Measurements from ENCODE around the gene AKAP9.
"Not testable (repeated sequence)": the region's sequence is repeated elsewhere in the genome, so short reads cannot be mapped to it uniquely, and the experiment has no call there.

The AKAP9 gene

GRCh38 chr7:92071032-92071431 lies 130.4 kb downstream of the AKAP9 start:
- no peaks in the 10 kb centered on the region for H3K9me3 ChIP-seq (ENCODE audit: low read length)
- H3K4me3 ChIP-seq (ENCODE audit: low read depth in 1 of 2, low read length in 2 of 2) = no peak overlapping the region
- no peak overlapping the region for H3K27ac ChIP-seq (ENCODE audit: low read depth, low read length)
- H3K36me3 ChIP-seq (ENCODE audit: insufficient read depth, low read length) = peaks cover 28% of the 10 kb centered on the region
- no peaks in the 10 kb centered on the region for H3K4me1 ChIP-seq (ENCODE audit: insufficient read depth, low read length)
- H3K9ac ChIP-seq (ENCODE audit: low read length) = no peak overlapping the region
- H3K27me3 ChIP-seq (ENCODE audit: control insufficient read depth in 1 of 2, insufficient read depth in 2 of 2, low read length in 2 of 2) = no peaks in the 10 kb centered on the region

DNA sequence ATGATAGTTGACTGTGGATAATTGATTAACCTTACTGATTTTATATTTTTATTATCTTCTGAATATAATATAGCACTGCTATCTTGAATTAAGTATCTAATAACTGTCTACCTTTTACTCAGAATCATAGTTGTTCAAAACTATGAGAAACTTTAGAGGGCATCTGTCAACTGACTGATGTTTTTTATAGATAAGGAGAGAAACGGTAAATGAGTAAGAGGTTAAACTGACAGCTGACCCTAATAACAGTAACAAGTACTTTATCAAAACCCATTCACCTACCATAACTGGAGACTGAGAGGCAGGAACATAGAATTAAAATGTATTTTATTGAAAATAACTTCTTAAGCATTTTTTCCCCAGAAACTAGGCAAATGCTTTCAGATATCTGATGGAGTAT lies 131.5 kb downstream of the AKAP9 start:
- Histone ChIP-seq H3K27me3 (ENCODE audit: control insufficient read depth in 1 of 2, insufficient read depth in 2 of 2, low read length in 2 of 2) (no peaks in the 10 kb centered on the region), H3K27ac (ENCODE audit: low read depth, low read length) (no peak overlapping the region), H3K4me1 (ENCODE audit: insufficient read depth, low read length) (no peaks in the 10 kb centered on the region), H3K4me3 (ENCODE audit: low read depth in 1 of 2, low read length in 2 of 2) (no peak overlapping the region), H3K36me3 (ENCODE audit: insufficient read depth, low read length) (peaks cover 28% of the 10 kb centered on the region), H3K9me3 (ENCODE audit: low read length) (no peaks in the 10 kb centered on the region), H3K9ac (ENCODE audit: low read length) (no peak overlapping the region)

DNA sequence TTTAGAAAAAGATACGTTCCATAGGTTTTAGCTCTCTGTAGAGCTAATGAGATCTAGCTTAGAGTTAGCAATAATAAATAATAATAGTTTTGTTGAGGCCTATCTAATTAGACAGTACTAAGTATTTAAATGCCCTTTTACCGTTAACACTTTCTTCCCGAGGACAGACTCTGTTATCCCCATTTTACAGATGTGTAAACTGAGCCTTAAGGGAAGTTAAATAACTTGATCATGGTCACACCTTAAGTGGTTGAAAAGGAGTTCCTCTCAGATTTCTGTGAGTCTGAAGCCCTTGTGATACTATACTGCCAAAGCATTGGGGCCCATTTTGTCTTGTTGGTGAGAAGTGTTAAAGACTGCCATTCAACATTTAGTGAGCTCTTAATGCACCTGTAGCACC lies 132.0 kb downstream of the AKAP9 start:
- Histone ChIP-seq H3K4me3 (ENCODE audit: low read depth in 1 of 2, low read length in 2 of 2) (no peak overlapping the region), H3K27me3 (ENCODE audit: control insufficient read depth in 1 of 2, insufficient read depth in 2 of 2, low read length in 2 of 2) (no peaks in the 10 kb centered on the region), H3K9ac (ENCODE audit: low read length) (no peak overlapping the region), H3K27ac (ENCODE audit: low read depth, low read length) (no peak overlapping the region), H3K4me1 (ENCODE audit: insufficient read depth, low read length) (no peaks in the 10 kb centered on the region), H3K9me3 (ENCODE audit: low read length) (no peaks in the 10 kb centered on the region), H3K36me3 (ENCODE audit: insufficient read depth, low read length) (peaks cover 22% of the 10 kb centered on the region)

- no peak overlapping the region for H3K9ac ChIP-seq (ENCODE audit: low read length)
- H3K4me1 ChIP-seq (ENCODE audit: insufficient read depth, low read length) = no peaks in the 10 kb centered on the region
- peaks cover 15% of the 10 kb centered on the region for H3K36me3 ChIP-seq (ENCODE audit: insufficient read depth, low read length)
- H3K9me3 ChIP-seq (ENCODE audit: low read length) = no peaks in the 10 kb centered on the region
- no peak overlapping the region for H3K27ac ChIP-seq (ENCODE audit: low read depth, low read length)
- H3K27me3 ChIP-seq (ENCODE audit: control insufficient read depth in 1 of 2, insufficient read depth in 2 of 2, low read length in 2 of 2) = no peaks in the 10 kb centered on the region
- no peak overlapping the region for H3K4me3 ChIP-seq (ENCODE audit: low read depth in 1 of 2, low read length in 2 of 2)
Measured at GRCh38 chr7:92075455-92076158, 134.9 kb downstream of the AKAP9 start.

GRCh38 chr7:92076509-92076908 lies 135.8 kb downstream of the AKAP9 start:
- H3K27me3 ChIP-seq (ENCODE audit: control insufficient read depth in 1 of 2, insufficient read depth in 2 of 2, low read length in 2 of 2) = no peaks in the 10 kb centered on the region
- H3K4me3 ChIP-seq (ENCODE audit: low read depth in 1 of 2, low read length in 2 of 2) = no peak overlapping the region
- H3K36me3 ChIP-seq (ENCODE audit: insufficient read depth, low read length) = peaks cover 15% of the 10 kb centered on the region
- no peak overlapping the region for H3K9ac ChIP-seq (ENCODE audit: low read length)
- no peak overlapping the region for H3K27ac ChIP-seq (ENCODE audit: low read depth, low read length)
- no peaks in the 10 kb centered on the region for H3K9me3 ChIP-seq (ENCODE audit: low read length)
- H3K4me1 ChIP-seq (ENCODE audit: insufficient read depth, low read length) = no peaks in the 10 kb centered on the region

GRCh38 chr7:92083922-92084321 lies 143.3 kb downstream of the AKAP9 start:
- H3K27me3 ChIP-seq (ENCODE audit: control insufficient read depth in 1 of 2, insufficient read depth in 2 of 2, low read length in 2 of 2); H3K9ac ChIP-seq (ENCODE audit: low read length); H3K4me1 ChIP-seq (ENCODE audit: insufficient read depth, low read length); H3K27ac ChIP-seq (ENCODE audit: low read depth, low read length); H3K9me3 ChIP-seq (ENCODE audit: low read length); H3K4me3 ChIP-seq (ENCODE audit: low read depth in 1 of 2, low read length in 2 of 2): not testable (repeated sequence)
- H3K36me3 ChIP-seq (ENCODE audit: insufficient read depth, low read length) = peaks cover 35% of the 10 kb centered on the region

GRCh38 chr7:92088266-92088665 lies 147.6 kb downstream of the AKAP9 start:
- no peaks in the 10 kb centered on the region for H3K27me3 ChIP-seq (ENCODE audit: control insufficient read depth in 1 of 2, insufficient read depth in 2 of 2, low read length in 2 of 2)
- H3K36me3 ChIP-seq (ENCODE audit: insufficient read depth, low read length) = peaks cover 57% of the 10 kb centered on the region
- H3K9ac ChIP-seq (ENCODE audit: low read length) = no peak overlapping the region
- H3K27ac ChIP-seq (ENCODE audit: low read depth, low read length) = no peak overlapping the region
- no peaks in the 10 kb centered on the region for H3K4me1 ChIP-seq (ENCODE audit: insufficient read depth, low read length)
- no peak overlapping the region for H3K4me3 ChIP-seq (ENCODE audit: low read depth in 1 of 2, low read length in 2 of 2)
- H3K9me3 ChIP-seq (ENCODE audit: low read length) = no peaks in the 10 kb centered on the region

DNA sequence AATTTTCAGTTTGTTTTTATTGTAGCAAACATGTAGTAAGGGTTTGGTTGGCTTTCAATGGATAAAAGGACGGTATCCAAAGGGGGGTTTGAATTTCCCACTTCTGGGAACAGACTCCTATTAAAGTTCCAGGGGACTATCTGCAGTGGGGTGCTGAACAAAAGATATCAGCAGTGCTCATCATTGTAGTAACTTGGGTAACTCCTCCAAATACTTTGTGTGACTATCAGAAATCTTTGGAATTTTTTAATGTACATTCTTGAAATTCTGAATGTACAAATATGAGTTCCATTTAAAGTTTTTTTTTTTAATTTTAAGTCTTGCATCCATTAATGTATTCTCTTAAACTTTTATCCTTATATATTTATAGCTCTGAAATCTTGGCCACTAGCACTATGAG lies 151.5 kb downstream of the AKAP9 start:
- Histone ChIP-seq H3K27ac (ENCODE audit: low read depth, low read length) (no peak overlapping the region), H3K9me3 (ENCODE audit: low read length) (no peaks in the 10 kb centered on the region), H3K27me3 (ENCODE audit: control insufficient read depth in 1 of 2, insufficient read depth in 2 of 2, low read length in 2 of 2) (no peaks in the 10 kb centered on the region), H3K4me1 (ENCODE audit: insufficient read depth, low read length) (no peaks in the 10 kb centered on the region), H3K36me3 (ENCODE audit: insufficient read depth, low read length) (peaks cover 49% of the 10 kb centered on the region), H3K4me3 (ENCODE audit: low read depth in 1 of 2, low read length in 2 of 2) (no peak overlapping the region), H3K9ac (ENCODE audit: low read length) (no peak overlapping the region)

GRCh38 chr7:92095380-92095779 lies 154.7 kb downstream of the AKAP9 start:
- peaks cover 63% of the 10 kb centered on the region for H3K36me3 ChIP-seq (ENCODE audit: insufficient read depth, low read length)
- no peak overlapping the region for H3K4me3 ChIP-seq (ENCODE audit: low read depth in 1 of 2, low read length in 2 of 2)
- no peaks in the 10 kb centered on the region for H3K4me1 ChIP-seq (ENCODE audit: insufficient read depth, low read length)
- no peaks in the 10 kb centered on the region for H3K27me3 ChIP-seq (ENCODE audit: control insufficient read depth in 1 of 2, insufficient read depth in 2 of 2, low read length in 2 of 2)
- no peak overlapping the region for H3K9ac ChIP-seq (ENCODE audit: low read length)
- no peaks in the 10 kb centered on the region for H3K9me3 ChIP-seq (ENCODE audit: low read length)
- H3K27ac ChIP-seq (ENCODE audit: low read depth, low read length) = no peak overlapping the region

DNA sequence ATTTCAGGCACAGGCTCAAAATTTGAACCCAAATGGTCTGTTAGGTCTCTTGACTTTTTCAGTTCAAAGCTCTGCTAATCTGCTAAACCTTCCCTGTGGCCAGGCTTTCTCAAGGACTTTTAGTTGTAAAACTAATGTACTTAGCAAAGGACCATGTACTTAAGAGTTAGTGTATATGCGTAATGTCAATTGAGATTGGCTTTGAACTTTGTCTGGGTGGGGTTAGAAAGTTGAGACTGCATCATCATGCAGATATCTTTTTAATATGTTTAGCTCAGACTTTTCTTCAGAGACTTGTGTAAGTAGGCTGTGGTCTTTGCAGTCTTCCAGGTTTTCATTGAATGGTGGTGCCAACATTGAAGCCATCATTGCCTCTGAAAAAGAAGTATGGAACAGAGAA lies 159.9 kb downstream of the AKAP9 start:
- H3K4me1 ChIP-seq (ENCODE audit: insufficient read depth, low read length) = no peaks in the 10 kb centered on the region
- no peak overlapping the region for H3K9ac ChIP-seq (ENCODE audit: low read length)
- no peaks in the 10 kb centered on the region for H3K9me3 ChIP-seq (ENCODE audit: low read length)
- H3K4me3 ChIP-seq (ENCODE audit: low read depth in 1 of 2, low read length in 2 of 2) = no peak overlapping the region
- H3K27ac ChIP-seq (ENCODE audit: low read depth, low read length) = no peak overlapping the region
- peaks cover 66% of the 10 kb centered on the region for H3K36me3 ChIP-seq (ENCODE audit: insufficient read depth, low read length)
- no peaks in the 10 kb centered on the region for H3K27me3 ChIP-seq (ENCODE audit: control insufficient read depth in 1 of 2, insufficient read depth in 2 of 2, low read length in 2 of 2)

DNA sequence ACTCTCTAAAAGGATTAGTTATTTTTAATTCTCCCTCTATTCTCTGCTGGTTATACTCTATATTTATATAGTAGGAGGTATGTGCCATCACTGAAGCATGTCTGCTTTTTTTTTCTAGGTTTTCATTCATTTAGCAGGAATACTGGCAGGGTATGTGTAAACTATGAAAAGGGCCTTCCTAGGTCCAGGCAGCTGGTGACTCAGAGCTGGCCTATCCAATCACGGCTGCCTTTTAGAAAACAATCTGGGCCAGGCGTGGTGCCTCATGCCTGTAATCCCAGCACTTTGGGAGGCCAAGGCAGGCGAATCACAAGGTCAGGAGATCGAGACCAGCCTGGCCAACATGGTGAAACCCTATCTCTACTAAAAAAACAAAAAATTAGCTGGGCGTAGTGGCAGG lies 162.2 kb downstream of the AKAP9 start:
- not testable (repeated sequence) for H3K27ac ChIP-seq (ENCODE audit: low read depth, low read length); H3K9ac ChIP-seq (ENCODE audit: low read length); H3K9me3 ChIP-seq (ENCODE audit: low read length); H3K4me3 ChIP-seq (ENCODE audit: low read depth in 1 of 2, low read length in 2 of 2); H3K27me3 ChIP-seq (ENCODE audit: control insufficient read depth in 1 of 2, insufficient read depth in 2 of 2, low read length in 2 of 2); H3K4me1 ChIP-seq (ENCODE audit: insufficient read depth, low read length)
- peaks cover 65% of the 10 kb centered on the region for H3K36me3 ChIP-seq (ENCODE audit: insufficient read depth, low read length)

DNA sequence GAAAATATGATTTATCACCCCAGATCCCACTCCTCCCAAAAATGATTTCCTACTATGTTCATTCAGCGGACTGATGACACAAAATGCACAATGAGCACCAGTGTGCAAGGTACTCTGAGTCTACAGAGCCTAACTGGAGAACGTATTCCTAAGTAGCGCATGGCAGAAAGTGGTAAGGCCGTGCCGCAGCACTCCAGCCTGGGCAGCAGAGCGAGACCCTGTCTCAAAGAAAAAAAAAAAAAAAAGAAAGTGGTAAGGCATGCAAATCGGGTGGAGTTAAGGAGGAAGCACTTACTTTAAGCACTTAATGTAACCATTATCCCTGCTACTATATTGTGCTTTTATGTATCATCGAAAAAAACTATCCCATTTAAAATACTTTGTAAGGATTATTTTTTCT lies 168.2 kb downstream of the AKAP9 start:
- Histone ChIP-seq H3K9ac (ENCODE audit: low read length) (no peak overlapping the region), H3K36me3 (ENCODE audit: insufficient read depth, low read length) (peaks cover 38% of the 10 kb centered on the region), H3K4me3 (ENCODE audit: low read depth in 1 of 2, low read length in 2 of 2) (no peak overlapping the region), H3K9me3 (ENCODE audit: low read length) (no peaks in the 10 kb centered on the region), H3K27me3 (ENCODE audit: control insufficient read depth in 1 of 2, insufficient read depth in 2 of 2, low read length in 2 of 2) (no peaks in the 10 kb centered on the region), H3K27ac (ENCODE audit: low read depth, low read length) (no peak overlapping the region), H3K4me1 (ENCODE audit: insufficient read depth, low read length) (no peaks in the 10 kb centered on the region)

Data from muscle layer of colon (tissue), 2 donors.